ENCODE data around the gene KRTAP9-3. TPM values are rescaled to one million over a fixed set of nuclear protein-coding genes. Genes with fewer than 3 reads are reported as not detected.
"Not testable (repeated sequence)": the region's sequence is repeated elsewhere in the genome, so short reads cannot be mapped to it uniquely, and the experiment has no call there.

KRTAP9-3 gene
- total RNA-seq, 2 donors from 2014 or later: not detected

DNA sequence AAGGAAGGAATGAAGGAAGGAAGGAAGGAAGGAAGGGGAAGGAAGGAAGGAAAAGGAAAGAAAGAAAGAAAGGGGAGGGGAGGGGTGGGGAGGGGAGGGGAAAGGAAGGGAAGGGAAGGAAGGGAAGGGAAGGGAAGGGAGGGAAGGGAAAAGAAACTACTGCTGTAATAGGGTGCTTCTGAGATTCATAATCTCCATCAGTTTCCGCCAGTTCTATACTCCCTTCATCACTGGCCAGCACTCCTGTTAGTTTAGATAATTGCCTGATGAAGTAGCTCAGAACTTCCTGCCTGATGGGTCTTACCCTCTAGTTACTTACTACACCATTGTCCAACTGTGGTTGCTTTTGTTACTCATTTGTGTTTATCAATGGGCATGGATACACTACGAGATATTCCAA lies 31.0 kb downstream of the KRTAP9-3 start:
- Histone ChIP-seq H3K27me3 (replicated peaks; ENCODE audit: insufficient read depth) (no peaks in the 10 kb centered on the region), H3K4me1 (replicated peaks) (no peaks in the 10 kb centered on the region), H3K9me3 (no peaks in the 10 kb centered on the region), H3K4me3 (no peak overlapping the region), H3K27ac (no peak overlapping the region), H3K36me3 (no peaks in the 10 kb centered on the region)
- 93% methylated on average over 2 of the region's 2 CpGs for WGBS
- no peak for TF ChIP-seq POLR2A (IDR thresholded peaks at IDR 0.05)
- TF ChIP-seq, protein P1, sequence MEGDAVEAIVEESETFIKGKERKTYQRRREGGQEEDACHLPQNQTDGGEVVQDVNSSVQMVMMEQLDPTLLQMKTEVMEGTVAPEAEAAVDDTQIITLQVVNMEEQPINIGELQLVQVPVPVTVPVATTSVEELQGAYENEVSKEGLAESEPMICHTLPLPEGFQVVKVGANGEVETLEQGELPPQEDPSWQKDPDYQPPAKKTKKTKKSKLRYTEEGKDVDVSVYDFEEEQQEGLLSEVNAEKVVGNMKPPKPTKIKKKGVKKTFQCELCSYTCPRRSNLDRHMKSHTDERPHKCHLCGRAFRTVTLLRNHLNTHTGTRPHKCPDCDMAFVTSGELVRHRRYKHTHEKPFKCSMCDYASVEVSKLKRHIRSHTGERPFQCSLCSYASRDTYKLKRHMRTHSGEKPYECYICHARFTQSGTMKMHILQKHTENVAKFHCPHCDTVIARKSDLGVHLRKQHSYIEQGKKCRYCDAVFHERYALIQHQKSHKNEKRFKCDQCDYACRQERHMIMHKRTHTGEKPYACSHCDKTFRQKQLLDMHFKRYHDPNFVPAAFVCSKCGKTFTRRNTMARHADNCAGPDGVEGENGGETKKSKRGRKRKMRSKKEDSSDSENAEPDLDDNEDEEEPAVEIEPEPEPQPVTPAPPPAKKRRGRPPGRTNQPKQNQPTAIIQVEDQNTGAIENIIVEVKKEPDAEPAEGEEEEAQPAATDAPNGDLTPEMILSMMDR (IDR thresholded peaks at IDR 0.05): no peak
- TF ChIP-seq POLR2AphosphoS5 (IDR thresholded peaks at IDR 0.05): no peak
- DNase-seq (ENCODE audit: low spot score): no peak
- intact Hi-C loops (cut with DNase I): no loop called here

- intact Hi-C loops (cut with DNase I): no loop called here
- Histone ChIP-seq H3K9me3 (no peaks in the 10 kb centered on the region), H3K36me3 (no peaks in the 10 kb centered on the region), H3K4me3 (no peak overlapping the region), H3K4me1 (replicated peaks) (no peaks in the 10 kb centered on the region), H3K27me3 (replicated peaks; ENCODE audit: insufficient read depth) (no peaks in the 10 kb centered on the region), H3K27ac (no peak overlapping the region)
- no peak for DNase-seq (ENCODE audit: low spot score)
- peak; percentile 51 for TF ChIP-seq POLR2AphosphoS5 (IDR thresholded peaks at IDR 0.05)
- TF ChIP-seq, protein P1 (IDR thresholded peaks at IDR 0.05): no peak
- WGBS: 40% methylated on average over 3 of the region's 3 CpGs
Observed at GRCh38 chr17:41264599-41264998, 32.4 kb downstream of the KRTAP9-3 start.

GRCh38 chr17:41265078-41265477 lies 32.8 kb downstream of the KRTAP9-3 start, which contains the start of gene KRTAP9-6:
Gene KRTAP9-6 (plus strand): TSS chr17:41265378. CDS start chr17:41265378, 0 bp downstream.
- Histone ChIP-seq H3K36me3 (no peaks in the 10 kb centered on the region), H3K27me3 (replicated peaks; ENCODE audit: insufficient read depth) (no peaks in the 10 kb centered on the region), H3K27ac (no peak within 1 kb of the TSS), H3K9me3 (no peaks in the 10 kb centered on the region), H3K4me3 (no peak within 1 kb of the TSS), H3K4me1 (replicated peaks) (no peaks in the 10 kb centered on the region)
- 31% methylated on average over 2 of the region's 2 CpGs for WGBS
- intact Hi-C loops (cut with DNase I): no loop called here
- TF ChIP-seq POLR2AphosphoS5 (IDR thresholded peaks at IDR 0.05) (no peak), POLR2A (IDR thresholded peaks at IDR 0.05) (no peak)
- TF ChIP-seq, protein P1 (IDR thresholded peaks at IDR 0.05): no peak
- DNase-seq (ENCODE audit: low spot score): no peak

DNA sequence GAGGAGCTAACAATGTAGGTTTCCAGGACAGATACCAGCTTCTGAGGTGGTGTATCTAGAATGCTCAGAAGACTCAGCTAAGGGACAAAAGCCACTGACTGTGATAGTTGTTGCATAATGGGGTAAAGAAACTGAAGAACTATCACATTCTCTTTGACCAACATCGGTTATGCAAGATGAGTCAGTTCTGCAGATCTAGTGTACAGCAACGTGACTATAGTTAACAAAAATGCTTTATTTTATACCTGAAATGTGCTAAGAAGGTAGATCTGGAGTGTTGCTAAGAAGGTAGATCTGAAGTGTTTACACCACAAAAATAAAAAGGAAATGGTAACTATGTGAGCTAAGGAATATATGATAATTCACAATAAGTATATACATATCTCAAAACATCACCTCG lies 35.5 kb downstream of the KRTAP9-3 start:
- intact Hi-C loops (cut with DNase I): no loop called here
- Histone ChIP-seq H3K4me3 (no peak overlapping the region), H3K27ac (no peak overlapping the region), H3K9me3 (no peaks in the 10 kb centered on the region), H3K4me1 (replicated peaks) (no peaks in the 10 kb centered on the region), H3K27me3 (replicated peaks; ENCODE audit: insufficient read depth) (no peaks in the 10 kb centered on the region), H3K36me3 (no peaks in the 10 kb centered on the region)
- WGBS: no CpG with 5 or more reads among the region's 3 CpGs
- no peak for DNase-seq (ENCODE audit: low spot score)
- TF ChIP-seq POLR2A (IDR thresholded peaks at IDR 0.05) (no peak), POLR2AphosphoS5 (IDR thresholded peaks at IDR 0.05) (no peak)

DNA sequence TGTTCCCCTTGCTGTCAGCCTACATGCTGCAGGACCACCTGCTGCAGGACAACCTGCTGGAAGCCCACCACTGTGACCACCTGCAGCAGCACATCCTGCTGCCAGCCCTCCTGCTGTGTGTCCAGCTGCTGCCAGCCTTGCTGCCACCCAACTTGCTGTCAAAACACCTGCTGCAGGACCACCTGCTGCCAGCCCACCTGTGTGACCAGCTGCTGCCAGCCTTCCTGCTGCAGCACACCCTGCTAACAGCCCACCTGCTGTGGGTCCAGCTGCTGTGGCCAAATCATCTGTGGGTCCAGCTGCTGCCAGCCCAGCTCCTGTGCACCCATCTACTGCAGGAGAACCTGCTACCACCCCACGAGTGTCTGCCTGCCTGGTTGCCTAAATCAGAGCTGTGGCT lies 39.1 kb downstream of the KRTAP9-3 start:
- not testable (repeated sequence) for H3K4me3 ChIP-seq
- WGBS: no CpG with 5 or more reads among the region's 1 CpG

DNA sequence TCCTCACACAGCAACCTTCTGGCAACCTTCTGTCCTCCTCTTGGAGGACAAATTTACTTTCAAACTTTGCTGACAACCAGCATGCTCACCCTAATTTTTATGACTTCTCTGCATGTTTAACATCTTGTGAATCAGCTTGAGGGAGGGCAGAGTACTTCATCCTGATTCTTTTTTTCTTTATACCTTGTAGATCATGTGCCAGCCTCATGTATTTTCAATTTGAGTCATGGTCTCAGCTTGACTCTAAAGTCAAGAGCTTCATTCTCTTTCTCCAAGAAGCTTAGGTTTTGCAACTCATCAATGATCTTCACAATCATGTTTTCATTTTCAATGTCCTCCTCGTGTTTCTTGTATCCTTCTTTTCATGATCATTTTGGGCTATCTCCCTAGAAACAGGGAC lies 39.6 kb downstream of the KRTAP9-3 start:
- Histone ChIP-seq H3K9me3 (no peaks in the 10 kb centered on the region), H3K27ac (no peak overlapping the region), H3K36me3 (no peaks in the 10 kb centered on the region), H3K27me3 (replicated peaks; ENCODE audit: insufficient read depth) (no peaks in the 10 kb centered on the region), H3K4me1 (replicated peaks) (no peaks in the 10 kb centered on the region), H3K4me3 (no peak overlapping the region)
- TF ChIP-seq POLR2AphosphoS5 (IDR thresholded peaks at IDR 0.05): no peak
- no peak for TF ChIP-seq POLR2A (IDR thresholded peaks at IDR 0.05)
- TF ChIP-seq, protein P1 (IDR thresholded peaks at IDR 0.05): no peak
- intact Hi-C loops (cut with DNase I): no loop called here
- WGBS: no CpG with 5 or more reads among the region's 1 CpG
- DNase-seq (ENCODE audit: low spot score): no peak

More for the DNA sequence above, 39.1 kb downstream of the KRTAP9-3 start:
- H3K36me3 ChIP-seq; H3K9me3 ChIP-seq; DNase-seq (ENCODE audit: low spot score); H3K27ac ChIP-seq; H3K4me1 ChIP-seq (replicated peaks); H3K27me3 ChIP-seq (replicated peaks; ENCODE audit: insufficient read depth); intact Hi-C loops (cut with DNase I): not testable (repeated sequence)

DNA sequence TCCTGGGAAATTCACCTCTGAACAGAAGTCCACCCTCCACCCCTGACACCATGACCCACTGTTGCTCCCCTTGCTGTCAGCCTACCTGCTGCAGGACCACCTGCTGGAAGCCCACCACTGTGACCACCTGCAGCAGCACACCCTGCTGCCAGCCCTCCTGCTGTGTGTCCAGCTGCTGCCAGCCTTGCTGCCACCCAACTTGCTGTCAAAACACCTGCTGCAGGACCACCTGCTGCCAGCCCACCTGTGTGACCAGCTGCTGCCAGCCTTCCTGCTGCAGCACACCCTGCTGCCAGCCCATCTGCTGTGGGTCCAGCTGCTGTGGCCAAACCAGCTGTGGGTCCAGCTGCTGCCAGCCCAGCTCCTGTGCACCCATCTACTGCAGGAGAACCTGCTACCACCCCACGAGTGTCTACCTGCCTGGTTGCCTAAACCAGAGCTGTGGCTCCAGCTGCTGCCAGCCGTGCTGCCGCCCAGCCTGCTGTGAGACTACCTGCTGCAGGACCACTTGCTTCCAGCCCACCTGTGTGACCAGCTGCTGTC lies 43.5 kb downstream of the KRTAP9-3 start, which contains the start of gene KRTAP9-7:
Gene KRTAP9-7, plus strand, starts transcription at position 51 of the 543 bp plus-strand sequence. Its CDS starts 0 bp downstream, at position 51.
- WGBS: 73% methylated on average over 3 of the region's 3 CpGs
- DNase-seq (ENCODE audit: low spot score); H3K27me3 ChIP-seq (replicated peaks; ENCODE audit: insufficient read depth): not testable (repeated sequence)

More for the DNA sequence above, 43.5 kb downstream of the KRTAP9-3 start, which contains the start of gene KRTAP9-7:
- H3K4me1 ChIP-seq (replicated peaks); H3K36me3 ChIP-seq; H3K4me3 ChIP-seq; H3K27ac ChIP-seq; H3K9me3 ChIP-seq; intact Hi-C loops (cut with DNase I): not testable (repeated sequence)
